SH-SY5Y (cell line): ENCODE results near the gene FOXD4L1.
"Not testable (repeated sequence)": the region's sequence is repeated elsewhere in the genome, so short reads cannot be mapped to it uniquely, and the experiment has no call there.

Source experiments
- GATA2 ChIP-seq: IDR thresholded peaks from 2 replicates; pipeline ENCODE4 v1.6.1; 2011; ENCODE audit warnings: mild to moderate bottlenecking, low read depth, low read length
- GATA3 ChIP-seq: IDR thresholded peaks from 2 replicates; pipeline ENCODE4 v1.6.1; 2011; ENCODE audit warnings: low read depth, mild to moderate bottlenecking, low read length, moderate library complexity

FOXD4L1 gene

DNA sequence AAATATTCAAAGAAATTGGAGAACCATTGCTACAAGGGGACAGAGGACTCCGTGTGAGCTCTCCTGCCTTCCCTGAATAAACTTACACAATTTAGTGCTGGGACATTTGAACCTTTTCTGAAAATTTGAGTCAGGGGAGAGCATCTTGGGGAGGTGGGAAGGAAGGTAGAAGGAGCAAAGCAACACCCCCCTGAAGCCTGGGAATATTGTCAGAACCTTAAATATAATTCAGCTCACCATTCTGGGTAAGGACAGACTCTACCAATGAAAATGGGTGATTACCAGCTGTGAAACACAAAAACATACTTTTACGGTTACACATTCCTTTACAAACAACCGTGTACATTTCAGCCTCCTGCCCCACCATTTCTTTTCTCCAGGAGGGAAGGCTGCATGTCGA is at the start of gene FOXD4L1:
Gene FOXD4L1, plus strand, starts transcription at position 301 of the 400 bp plus-strand sequence. CDS start 592 bp downstream, outside the sequence.
- TF ChIP-seq GATA2, GATA3: not testable (repeated sequence)
